ENCODE results near the gene MLF2. TPM values are rescaled to one million over a fixed set of nuclear protein-coding genes. Genes with fewer than 3 reads are reported as not detected.

The MLF2 gene
- total and polyA plus RNA-seq, 2 of the 13 experiments (the other 11 are each of a cell fraction or from before 2014, with no cell fraction given), result 88.1 to 167 TPM

DNA sequence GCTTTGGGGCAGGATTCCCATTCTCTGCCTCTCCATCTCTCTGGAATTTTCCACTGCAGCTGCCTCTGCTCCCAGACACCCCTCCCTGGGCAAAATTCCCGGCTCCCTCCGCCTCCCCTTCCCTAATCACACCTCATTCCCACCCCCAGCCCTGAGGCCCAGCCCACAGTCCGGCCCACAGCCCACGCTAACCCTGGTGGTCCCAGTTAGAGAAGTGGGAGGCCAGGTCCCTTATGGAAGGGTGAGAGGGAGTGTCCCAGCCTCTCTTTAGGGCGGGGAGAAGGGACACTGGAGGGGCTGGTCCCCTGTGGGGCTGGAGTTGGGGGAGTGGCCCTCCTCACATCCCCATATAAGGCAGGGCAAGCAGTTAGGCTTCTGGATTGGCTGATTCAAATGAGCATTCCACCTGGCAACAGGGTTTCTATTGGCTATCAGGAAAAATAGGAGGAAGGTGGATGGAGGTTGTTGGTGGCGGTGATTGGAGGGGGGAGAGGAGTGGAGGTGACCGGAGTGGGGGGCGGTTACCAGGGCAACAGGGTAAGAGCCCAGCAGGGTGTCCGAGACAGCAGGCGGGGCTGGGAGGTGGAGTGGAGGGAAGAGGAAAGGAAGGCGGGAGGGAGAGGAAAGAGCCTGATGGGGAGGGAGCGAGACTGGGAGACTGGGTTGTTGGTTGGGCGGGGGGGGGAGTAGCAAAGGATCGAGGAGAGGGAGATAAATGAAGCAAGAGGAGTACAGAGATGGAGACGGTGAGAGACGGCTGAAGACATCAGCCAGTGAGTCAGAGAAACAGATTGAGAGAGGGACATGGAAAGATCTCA, 11.3 kb upstream of the MLF2 start (continued):
- TF ChIP-seq, protein P1, sequence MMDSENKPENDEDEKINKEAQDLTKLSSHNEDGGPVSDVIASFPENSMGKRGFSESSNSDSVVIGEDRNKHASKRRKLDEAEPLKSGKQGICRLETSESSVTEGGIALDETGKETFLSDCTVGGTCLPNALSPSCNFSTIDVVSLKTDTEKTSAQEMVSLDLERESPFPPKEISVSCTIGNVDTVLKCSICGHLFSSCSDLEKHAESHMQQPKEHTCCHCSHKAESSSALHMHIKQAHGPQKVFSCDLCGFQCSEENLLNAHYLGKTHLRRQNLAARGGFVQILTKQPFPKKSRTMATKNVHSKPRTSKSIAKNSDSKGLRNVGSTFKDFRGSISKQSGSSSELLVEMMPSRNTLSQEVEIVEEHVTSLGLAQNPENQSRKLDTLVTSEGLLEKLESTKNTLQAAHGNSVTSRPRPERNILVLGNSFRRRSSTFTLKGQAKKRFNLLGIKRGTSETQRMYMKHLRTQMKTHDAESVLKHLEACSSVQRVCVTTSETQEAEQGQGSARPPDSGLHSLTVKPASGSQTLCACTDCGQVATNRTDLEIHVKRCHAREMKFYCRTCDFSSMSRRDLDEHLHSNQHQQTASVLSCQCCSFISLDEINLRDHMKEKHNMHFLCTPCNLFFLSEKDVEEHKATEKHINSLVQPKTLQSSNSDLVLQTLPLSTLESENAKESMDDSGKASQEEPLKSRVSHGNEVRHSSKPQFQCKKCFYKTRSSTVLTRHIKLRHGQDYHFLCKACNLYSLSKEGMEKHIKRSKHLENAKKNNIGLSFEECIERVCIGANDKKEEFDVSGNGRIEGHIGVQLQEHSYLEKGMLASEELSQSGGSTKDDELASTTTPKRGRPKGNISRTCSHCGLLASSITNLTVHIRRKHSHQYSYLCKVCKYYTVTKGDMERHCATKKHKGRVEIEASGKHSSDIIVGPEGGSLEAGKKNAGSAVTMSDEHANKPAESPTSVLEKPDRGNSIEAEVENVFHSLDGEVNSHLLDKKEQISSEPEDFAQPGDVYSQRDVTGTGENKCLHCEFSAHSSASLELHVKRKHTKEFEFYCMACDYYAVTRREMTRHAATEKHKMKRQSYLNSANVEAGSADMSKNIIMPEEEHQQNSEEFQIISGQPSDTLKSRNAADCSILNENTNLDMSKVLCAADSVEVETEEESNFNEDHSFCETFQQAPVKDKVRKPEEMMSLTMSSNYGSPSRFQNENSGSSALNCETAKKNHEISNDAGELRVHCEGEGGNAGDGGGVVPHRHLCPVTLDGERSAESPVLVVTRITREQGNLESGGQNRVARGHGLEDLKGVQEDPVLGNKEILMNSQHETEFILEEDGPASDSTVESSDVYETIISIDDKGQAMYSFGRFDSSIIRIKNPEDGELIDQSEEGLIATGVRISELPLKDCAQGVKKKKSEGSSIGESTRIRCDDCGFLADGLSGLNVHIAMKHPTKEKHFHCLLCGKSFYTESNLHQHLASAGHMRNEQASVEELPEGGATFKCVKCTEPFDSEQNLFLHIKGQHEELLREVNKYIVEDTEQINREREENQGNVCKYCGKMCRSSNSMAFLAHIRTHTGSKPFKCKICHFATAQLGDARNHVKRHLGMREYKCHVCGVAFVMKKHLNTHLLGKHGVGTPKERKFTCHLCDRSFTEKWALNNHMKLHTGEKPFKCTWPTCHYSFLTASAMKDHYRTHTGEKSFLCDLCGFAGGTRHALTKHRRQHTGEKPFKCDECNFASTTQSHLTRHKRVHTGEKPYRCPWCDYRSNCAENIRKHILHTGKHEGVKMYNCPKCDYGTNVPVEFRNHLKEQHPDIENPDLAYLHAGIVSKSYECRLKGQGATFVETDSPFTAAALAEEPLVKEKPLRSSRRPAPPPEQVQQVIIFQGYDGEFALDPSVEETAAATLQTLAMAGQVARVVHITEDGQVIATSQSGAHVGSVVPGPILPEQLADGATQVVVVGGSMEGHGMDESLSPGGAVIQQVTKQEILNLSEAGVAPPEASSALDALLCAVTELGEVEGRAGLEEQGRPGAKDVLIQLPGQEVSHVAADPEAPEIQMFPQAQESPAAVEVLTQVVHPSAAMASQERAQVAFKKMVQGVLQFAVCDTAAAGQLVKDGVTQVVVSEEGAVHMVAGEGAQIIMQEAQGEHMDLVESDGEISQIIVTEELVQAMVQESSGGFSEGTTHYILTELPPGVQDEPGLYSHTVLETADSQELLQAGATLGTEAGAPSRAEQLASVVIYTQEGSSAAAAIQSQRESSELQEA (CRISPR knock-in tag; IDR thresholded peaks at IDR 0.05; ENCODE audit: not compliant biosample characterization), result peak; percentile 41
- TF ChIP-seq SAP130 (CRISPR knock-in tag; IDR thresholded peaks at IDR 0.05; ENCODE audit: low read depth), result peak; percentile 40; the same call in 1 of the 2 replicates
- no peak for TF ChIP-seq MATR3 (CRISPR knock-in tag; IDR thresholded peaks at IDR 0.05)
- TF ChIP-seq ZBTB7B (CRISPR knock-in tag; IDR thresholded peaks at IDR 0.05), result peak; percentile 86
- no peak for TF ChIP-seq CCDC6 (CRISPR knock-in tag; IDR thresholded peaks at IDR 0.05)
- TF ChIP-seq ISL2 (CRISPR knock-in tag; IDR thresholded peaks at IDR 0.05), result 0 out of 2 replicates have a peak, but pooled peaks have one; percentile 43
- TF ChIP-seq KDM1A (CRISPR knock-in tag; IDR thresholded peaks at IDR 0.05), result no peak
- TF ChIP-seq, protein P2, sequence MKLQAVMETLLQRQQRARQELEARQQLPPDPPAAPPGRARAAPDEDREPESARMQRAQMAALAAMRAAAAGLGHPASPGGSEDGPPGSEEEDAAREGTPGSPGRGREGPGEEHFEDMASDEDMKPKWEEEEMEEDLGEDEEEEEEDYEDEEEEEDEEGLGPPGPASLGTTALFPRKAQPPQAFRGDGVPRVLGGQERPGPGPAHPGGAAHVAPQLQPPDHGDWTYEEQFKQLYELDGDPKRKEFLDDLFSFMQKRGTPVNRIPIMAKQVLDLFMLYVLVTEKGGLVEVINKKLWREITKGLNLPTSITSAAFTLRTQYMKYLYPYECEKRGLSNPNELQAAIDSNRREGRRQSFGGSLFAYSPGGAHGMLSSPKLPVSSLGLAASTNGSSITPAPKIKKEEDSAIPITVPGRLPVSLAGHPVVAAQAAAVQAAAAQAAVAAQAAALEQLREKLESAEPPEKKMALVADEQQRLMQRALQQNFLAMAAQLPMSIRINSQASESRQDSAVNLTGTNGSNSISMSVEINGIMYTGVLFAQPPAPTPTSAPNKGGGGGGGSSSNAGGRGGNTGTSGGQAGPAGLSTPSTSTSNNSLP (IDR thresholded peaks at IDR 0.05; ENCODE audit: low read depth, low read length), result no peak
- TF ChIP-seq ZNF703 (CRISPR knock-in tag; IDR thresholded peaks at IDR 0.05; ENCODE audit: borderline replicate concordance), result no peak
- peak; percentile 64; the same call in 1 of the 2 replicates for TF ChIP-seq POLR2G (IDR thresholded peaks at IDR 0.05; ENCODE audit: low read depth, low read length)
- no peak for TF ChIP-seq ZNF317 (CRISPR knock-in tag; IDR thresholded peaks at IDR 0.05)
- no peak for TF ChIP-seq ERF (CRISPR knock-in tag; IDR thresholded peaks at IDR 0.05)
